ENCODE measurements around the gene CCDC7. TPM values are rescaled to one million over a fixed set of nuclear protein-coding genes. Genes with fewer than 3 reads are reported as not detected.
A peak's percentile ranks its signal among the peaks of the same experiment; 100 is the strongest.

The CCDC7 gene
- total and polyA plus RNA-seq, 2 experiments from 2014 or later, result 0.83 to 1.6 TPM

GRCh38 chr10:32882076-32882475, 436.1 kb downstream of the CCDC7 start:
- H3K4me1 ChIP-seq (ENCODE audit: insufficient read depth), result peaks cover 10% of the 10 kb centered on the region; the same call in 1 of the 2 replicates
- no peaks in the 10 kb centered on the region for H3K27me3 ChIP-seq (ENCODE audit: insufficient read depth)
- H3K79me2 ChIP-seq (replicated peaks; ENCODE audit: insufficient read depth), result no peaks in the 10 kb centered on the region
- Mint-ChIP-seq H3K9me3 (no peaks in the 10 kb centered on the region), H3K27ac (no peak overlapping the region), H3K27me3 (ENCODE audit: insufficient read depth, low read depth, poor library complexity) (peaks cover 2% of the 10 kb centered on the region), H3K4me1 (peaks cover 13% of the 10 kb centered on the region), H3K4me3 (no peak overlapping the region), H3K36me3 (ENCODE audit: low read depth) (no peaks in the 10 kb centered on the region)
- no peak overlapping the region for H3K27ac ChIP-seq (ENCODE audit: low read depth)
- no peaks in the 10 kb centered on the region for H3K36me3 ChIP-seq (ENCODE audit: insufficient read depth)
- no peak overlapping the region for H3K4me3 ChIP-seq
- no peak overlapping the region for H3K4me2 ChIP-seq
- peaks cover 4% of the 10 kb centered on the region; the same call in 1 of the 2 replicates for H3K9me2 ChIP-seq (ENCODE audit: insufficient read depth)
- H3F3A ChIP-seq (replicated peaks; ENCODE audit: low read depth), result no peaks in the 10 kb centered on the region
- H2AFZ ChIP-seq, result no peak overlapping the region
- TF ChIP-seq REST (IDR thresholded peaks at IDR 0.05; ENCODE audit: unreplicated experiment) (no peak), ZNF114 (CRISPR knock-in tag; IDR thresholded peaks at IDR 0.05) (no peak), ZNF331 (CRISPR knock-in tag; IDR thresholded peaks at IDR 0.05; ENCODE audit: low read depth) (no peak), CREB1 (CRISPR knock-in tag; IDR thresholded peaks at IDR 0.05; ENCODE audit: low read depth) (no peak), NANOG (IDR thresholded peaks at IDR 0.05; ENCODE audit: borderline replicate concordance) (no peak), EZH2phosphoT487 (IDR thresholded peaks at IDR 0.05; ENCODE audit: unreplicated experiment) (no peak), POLR2AphosphoS5 (IDR thresholded peaks at IDR 0.05; ENCODE audit: low read depth) (no peak), STAT1 (IDR thresholded peaks at IDR 0.05; ENCODE audit: unreplicated experiment) (no peak), EZH2 (IDR thresholded peaks at IDR 0.05; ENCODE audit: low read depth, unreplicated experiment) (no peak), JUNB (IDR thresholded peaks at IDR 0.05; ENCODE audit: unreplicated experiment) (no peak)
- TF ChIP-seq, protein P1, sequence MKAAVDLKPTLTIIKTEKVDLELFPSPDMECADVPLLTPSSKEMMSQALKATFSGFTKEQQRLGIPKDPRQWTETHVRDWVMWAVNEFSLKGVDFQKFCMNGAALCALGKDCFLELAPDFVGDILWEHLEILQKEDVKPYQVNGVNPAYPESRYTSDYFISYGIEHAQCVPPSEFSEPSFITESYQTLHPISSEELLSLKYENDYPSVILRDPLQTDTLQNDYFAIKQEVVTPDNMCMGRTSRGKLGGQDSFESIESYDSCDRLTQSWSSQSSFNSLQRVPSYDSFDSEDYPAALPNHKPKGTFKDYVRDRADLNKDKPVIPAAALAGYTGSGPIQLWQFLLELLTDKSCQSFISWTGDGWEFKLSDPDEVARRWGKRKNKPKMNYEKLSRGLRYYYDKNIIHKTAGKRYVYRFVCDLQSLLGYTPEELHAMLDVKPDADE (IDR thresholded peaks at IDR 0.05), result no peak
- TF ChIP-seq, protein P2, sequence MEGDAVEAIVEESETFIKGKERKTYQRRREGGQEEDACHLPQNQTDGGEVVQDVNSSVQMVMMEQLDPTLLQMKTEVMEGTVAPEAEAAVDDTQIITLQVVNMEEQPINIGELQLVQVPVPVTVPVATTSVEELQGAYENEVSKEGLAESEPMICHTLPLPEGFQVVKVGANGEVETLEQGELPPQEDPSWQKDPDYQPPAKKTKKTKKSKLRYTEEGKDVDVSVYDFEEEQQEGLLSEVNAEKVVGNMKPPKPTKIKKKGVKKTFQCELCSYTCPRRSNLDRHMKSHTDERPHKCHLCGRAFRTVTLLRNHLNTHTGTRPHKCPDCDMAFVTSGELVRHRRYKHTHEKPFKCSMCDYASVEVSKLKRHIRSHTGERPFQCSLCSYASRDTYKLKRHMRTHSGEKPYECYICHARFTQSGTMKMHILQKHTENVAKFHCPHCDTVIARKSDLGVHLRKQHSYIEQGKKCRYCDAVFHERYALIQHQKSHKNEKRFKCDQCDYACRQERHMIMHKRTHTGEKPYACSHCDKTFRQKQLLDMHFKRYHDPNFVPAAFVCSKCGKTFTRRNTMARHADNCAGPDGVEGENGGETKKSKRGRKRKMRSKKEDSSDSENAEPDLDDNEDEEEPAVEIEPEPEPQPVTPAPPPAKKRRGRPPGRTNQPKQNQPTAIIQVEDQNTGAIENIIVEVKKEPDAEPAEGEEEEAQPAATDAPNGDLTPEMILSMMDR (conservative IDR thresholded peaks at IDR 0.05; ENCODE audit: low read depth in 2 of 2), result no peak
- TF ChIP-seq, protein P3, sequence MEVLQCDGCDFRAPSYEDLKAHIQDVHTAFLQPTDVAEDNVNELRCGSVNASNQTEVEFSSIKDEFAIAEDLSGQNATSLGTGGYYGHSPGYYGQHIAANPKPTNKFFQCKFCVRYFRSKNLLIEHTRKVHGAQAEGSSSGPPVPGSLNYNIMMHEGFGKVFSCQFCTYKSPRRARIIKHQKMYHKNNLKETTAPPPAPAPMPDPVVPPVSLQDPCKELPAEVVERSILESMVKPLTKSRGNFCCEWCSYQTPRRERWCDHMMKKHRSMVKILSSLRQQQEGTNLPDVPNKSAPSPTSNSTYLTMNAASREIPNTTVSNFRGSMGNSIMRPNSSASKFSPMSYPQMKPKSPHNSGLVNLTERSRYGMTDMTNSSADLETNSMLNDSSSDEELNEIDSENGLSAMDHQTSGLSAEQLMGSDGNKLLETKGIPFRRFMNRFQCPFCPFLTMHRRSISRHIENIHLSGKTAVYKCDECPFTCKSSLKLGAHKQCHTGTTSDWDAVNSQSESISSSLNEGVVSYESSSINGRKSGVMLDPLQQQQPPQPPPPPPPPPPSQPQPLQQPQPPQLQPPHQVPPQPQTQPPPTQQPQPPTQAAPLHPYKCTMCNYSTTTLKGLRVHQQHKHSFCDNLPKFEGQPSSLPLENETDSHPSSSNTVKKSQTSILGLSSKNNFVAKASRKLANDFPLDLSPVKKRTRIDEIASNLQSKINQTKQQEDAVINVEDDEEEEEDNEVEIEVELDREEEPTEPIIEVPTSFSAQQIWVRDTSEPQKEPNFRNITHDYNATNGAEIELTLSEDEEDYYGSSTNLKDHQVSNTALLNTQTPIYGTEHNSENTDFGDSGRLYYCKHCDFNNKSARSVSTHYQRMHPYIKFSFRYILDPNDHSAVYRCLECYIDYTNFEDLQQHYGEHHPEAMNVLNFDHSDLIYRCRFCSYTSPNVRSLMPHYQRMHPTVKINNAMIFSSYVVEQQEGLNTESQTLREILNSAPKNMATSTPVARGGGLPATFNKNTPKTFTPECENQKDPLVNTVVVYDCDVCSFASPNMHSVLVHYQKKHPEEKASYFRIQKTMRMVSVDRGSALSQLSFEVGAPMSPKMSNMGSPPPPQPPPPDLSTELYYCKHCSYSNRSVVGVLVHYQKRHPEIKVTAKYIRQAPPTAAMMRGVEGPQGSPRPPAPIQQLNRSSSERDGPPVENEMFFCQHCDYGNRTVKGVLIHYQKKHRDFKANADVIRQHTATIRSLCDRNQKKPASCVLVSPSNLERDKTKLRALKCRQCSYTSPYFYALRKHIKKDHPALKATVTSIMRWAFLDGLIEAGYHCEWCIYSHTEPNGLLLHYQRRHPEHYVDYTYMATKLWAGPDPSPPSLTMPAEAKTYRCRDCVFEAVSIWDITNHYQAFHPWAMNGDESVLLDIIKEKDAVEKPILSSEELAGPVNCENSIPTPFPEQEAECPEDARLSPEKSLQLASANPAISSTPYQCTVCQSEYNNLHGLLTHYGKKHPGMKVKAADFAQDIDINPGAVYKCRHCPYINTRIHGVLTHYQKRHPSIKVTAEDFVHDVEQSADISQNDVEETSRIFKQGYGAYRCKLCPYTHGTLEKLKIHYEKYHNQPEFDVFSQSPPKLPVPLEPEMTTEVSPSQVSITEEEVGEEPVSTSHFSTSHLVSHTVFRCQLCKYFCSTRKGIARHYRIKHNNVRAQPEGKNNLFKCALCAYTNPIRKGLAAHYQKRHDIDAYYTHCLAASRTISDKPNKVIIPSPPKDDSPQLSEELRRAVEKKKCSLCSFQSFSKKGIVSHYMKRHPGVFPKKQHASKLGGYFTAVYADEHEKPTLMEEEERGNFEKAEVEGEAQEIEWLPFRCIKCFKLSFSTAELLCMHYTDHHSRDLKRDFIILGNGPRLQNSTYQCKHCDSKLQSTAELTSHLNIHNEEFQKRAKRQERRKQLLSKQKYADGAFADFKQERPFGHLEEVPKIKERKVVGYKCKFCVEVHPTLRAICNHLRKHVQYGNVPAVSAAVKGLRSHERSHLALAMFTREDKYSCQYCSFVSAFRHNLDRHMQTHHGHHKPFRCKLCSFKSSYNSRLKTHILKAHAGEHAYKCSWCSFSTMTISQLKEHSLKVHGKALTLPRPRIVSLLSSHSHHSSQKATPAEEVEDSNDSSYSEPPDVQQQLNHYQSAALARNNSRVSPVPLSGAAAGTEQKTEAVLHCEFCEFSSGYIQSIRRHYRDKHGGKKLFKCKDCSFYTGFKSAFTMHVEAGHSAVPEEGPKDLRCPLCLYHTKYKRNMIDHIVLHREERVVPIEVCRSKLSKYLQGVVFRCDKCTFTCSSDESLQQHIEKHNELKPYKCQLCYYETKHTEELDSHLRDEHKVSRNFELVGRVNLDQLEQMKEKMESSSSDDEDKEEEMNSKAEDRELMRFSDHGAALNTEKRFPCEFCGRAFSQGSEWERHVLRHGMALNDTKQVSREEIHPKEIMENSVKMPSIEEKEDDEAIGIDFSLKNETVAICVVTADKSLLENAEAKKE (CRISPR knock-in tag; IDR thresholded peaks at IDR 0.05), result no peak
- ATAC-seq, result no peak
- peak; percentile 36 for DNase-seq (ENCODE audit: low spot score)
- H4K20me1 ChIP-seq (replicated peaks; ENCODE audit: insufficient read depth), result no peaks in the 10 kb centered on the region

Measured in GM23338 (cell line).